GM23248 (cell line): ENCODE results near the gene OS9.

Experiments
- EZH2 ChIP-seq: fragments of 200-600 bp; sonication (generic); IDR thresholded peaks from 2 replicates; pipeline ENCODE4 v1.6.1; 2018; ENCODE audit warnings: antibody characterized with exemption, mild to moderate bottlenecking; ENCODE audit not compliant: insufficient read depth, poor library complexity, severe bottlenecking
- EZH2phosphoT487 ChIP-seq: fragments of 200-600 bp; sonication (generic); IDR thresholded peaks from 2 replicates; pipeline ENCODE4 v1.6.1; 2018; ENCODE audit warnings: antibody characterized with exemption, moderate library complexity, mild to moderate bottlenecking, low read depth; ENCODE audit not compliant: insufficient read depth

DNA sequence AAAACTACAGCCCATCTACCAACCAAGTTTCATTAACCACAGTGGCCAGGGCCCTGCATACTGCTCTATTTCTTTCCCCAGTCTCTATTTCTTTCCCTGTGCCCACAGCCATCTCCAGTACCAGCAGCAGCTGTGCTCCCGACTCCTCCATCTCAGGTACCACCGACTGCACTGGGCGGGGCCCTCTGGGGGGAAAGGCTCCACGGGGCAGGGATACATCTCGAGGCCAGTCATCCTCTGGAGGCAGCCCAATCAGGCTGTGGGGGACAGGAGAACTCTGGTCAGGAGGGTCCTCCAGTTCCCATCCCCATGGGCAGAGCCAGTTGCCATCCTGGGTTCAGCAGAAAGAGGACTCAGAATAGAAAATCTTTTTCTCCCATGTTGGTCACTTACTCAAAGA is 55.1 kb downstream of the OS9 start:
- TF ChIP-seq EZH2phosphoT487 = no peak
- no peak for TF ChIP-seq EZH2
